H4 (cell line): Measurements from ENCODE around the gene NELFA. TPM values are rescaled to one million over a fixed set of nuclear protein-coding genes. Genes with fewer than 3 reads are reported as not detected.

ENCODE experiments used
- DNase-seq: peaks from one replicate; pipeline ENCODE4 v3.0.0-alpha.2; 2015; ENCODE audit warnings: low spot score
- total RNA-seq: library from RNA; depleted of rRNA; stranded (reverse); fragments of >200 nt; shearing (Covaris generic); gene quantifications from 2 replicates; pipeline ENCODE4 v1.2.3, GENCODE V29; 2014

NELFA gene
- total RNA-seq, 1 experiment from 2014 or later: 22.0 TPM

GRCh38 chr4:1982124-1983052 lies 26.4 kb downstream of the NELFA start:
- no peak for DNase-seq

GRCh38 chr4:1981251-1982058 lies 27.3 kb downstream of the NELFA start:
- DNase-seq: no peak

- DNase-seq: no peak
Observed at GRCh38 chr4:1980561-1981041, 28.2 kb downstream of the NELFA start.

GRCh38 chr4:1979477-1980196 lies 29.1 kb downstream of the NELFA start:
- no peak for DNase-seq

- DNase-seq: no peak
Observed at GRCh38 chr4:1978741-1979476, 29.9 kb downstream of the NELFA start.

- DNase-seq: no peak
Observed at GRCh38 chr4:1978226-1978625, 30.5 kb downstream of the NELFA start.

GRCh38 chr4:1976416-1977352 lies 32.1 kb downstream of the NELFA start:
- no peak for DNase-seq

- no peak for DNase-seq
Observed at GRCh38 chr4:1975880-1976279, 32.9 kb downstream of the NELFA start.

- DNase-seq: no peak
Observed at GRCh38 chr4:1975391-1975801, 33.4 kb downstream of the NELFA start.

GRCh38 chr4:1974840-1975239 lies 33.9 kb downstream of the NELFA start:
- DNase-seq: no peak

- no peak for DNase-seq
Observed at GRCh38 chr4:1973661-1974060, 35.1 kb downstream of the NELFA start.

- DNase-seq: no peak
Observed at GRCh38 chr4:1973218-1973617, 35.6 kb downstream of the NELFA start.

- no peak for DNase-seq
Observed at GRCh38 chr4:1972414-1972813, 36.4 kb downstream of the NELFA start.

- no peak for DNase-seq
Observed at GRCh38 chr4:1971456-1972200, 37.1 kb downstream of the NELFA start.

GRCh38 chr4:1970926-1971325 lies 37.8 kb downstream of the NELFA start:
- DNase-seq: no peak

GRCh38 chr4:1969928-1970723 lies 38.6 kb downstream of the NELFA start:
- DNase-seq: no peak

- DNase-seq: no peak
Observed at GRCh38 chr4:1968686-1969295, 40.0 kb downstream of the NELFA start.

- no peak for DNase-seq
Observed at GRCh38 chr4:1967512-1968149, 41.1 kb downstream of the NELFA start.
